Measurements from ENCODE around the gene TNFRSF1A. TPM values are rescaled to one million over a fixed set of nuclear protein-coding genes. Genes with fewer than 3 reads are reported as not detected.
A peak's percentile ranks its signal among the peaks of the same experiment; 100 is the strongest.

TNFRSF1A gene
- polyA plus RNA-seq, 2 of the 4 experiments (the other 2 are of a cell fraction): 416 to 460 TPM

DNA sequence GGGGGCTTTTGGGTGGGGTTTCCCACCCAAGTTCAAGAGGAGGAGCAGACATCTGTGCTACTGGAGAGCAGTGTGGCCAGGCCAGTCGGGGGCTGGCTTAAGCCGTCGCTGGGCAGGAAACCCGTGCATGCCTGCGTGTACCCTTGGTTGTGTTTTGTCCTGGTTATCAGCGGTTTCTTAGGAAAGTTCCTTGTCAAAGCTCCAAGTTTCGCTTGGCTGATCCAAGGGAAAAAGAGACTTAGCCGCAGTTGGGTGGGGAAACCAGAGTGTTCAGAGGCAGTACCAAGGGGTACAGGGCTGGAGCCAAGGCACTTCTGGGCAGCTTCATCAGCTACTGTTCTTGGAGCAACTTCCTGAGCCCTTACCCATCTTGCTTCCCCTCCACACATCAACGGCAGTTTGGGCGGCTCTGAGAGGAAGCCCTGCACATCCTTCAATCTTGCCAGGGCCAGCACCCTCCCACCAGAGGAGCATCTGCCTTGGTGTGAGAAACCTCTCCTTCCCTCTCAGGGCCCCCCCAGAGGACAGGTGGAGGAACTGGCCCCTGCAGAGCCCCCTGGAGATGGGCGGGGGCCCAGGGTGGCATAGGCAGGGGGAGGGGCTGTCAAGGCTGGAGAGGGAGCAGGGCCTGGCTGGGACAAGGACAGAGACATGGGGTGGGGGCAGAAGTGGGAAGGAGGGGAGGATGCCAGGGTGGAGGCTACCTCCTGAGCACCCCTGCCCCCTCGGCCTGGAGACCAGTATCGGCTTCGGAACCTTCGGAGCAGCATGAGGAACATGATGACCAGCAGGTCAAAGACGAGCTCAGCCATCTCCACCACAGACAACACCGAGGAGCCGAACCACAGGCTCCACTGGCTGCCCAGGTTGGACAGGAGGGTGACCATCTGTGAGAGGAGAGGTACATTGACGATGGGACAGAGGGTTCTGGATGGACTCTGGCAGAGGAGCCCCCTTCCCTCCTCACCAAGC is 5.8 kb upstream of the TNFRSF1A start (continued):
- no peak for TF ChIP-seq REST (IDR thresholded peaks at IDR 0.05)
- no peak for TF ChIP-seq ZFP36 (IDR thresholded peaks at IDR 0.05; ENCODE audit: borderline replicate concordance, partially characterized antibody)
- no peak for TF ChIP-seq RAD21 (conservative IDR thresholded peaks at IDR 0.05 in 1 of 2, IDR thresholded peaks at IDR 0.05 in 1 of 2)
- TF ChIP-seq, protein P1, sequence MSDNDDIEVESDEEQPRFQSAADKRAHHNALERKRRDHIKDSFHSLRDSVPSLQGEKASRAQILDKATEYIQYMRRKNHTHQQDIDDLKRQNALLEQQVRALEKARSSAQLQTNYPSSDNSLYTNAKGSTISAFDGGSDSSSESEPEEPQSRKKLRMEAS (IDR thresholded peaks at IDR 0.05): no peak
- no peak for TF ChIP-seq EP300 (IDR thresholded peaks at IDR 0.05)
- no peak for TF ChIP-seq FOSL2 (IDR thresholded peaks at IDR 0.05)
- TF ChIP-seq FOSL2 (CRISPR knock-in tag; IDR thresholded peaks at IDR 0.05): no peak

DNA sequence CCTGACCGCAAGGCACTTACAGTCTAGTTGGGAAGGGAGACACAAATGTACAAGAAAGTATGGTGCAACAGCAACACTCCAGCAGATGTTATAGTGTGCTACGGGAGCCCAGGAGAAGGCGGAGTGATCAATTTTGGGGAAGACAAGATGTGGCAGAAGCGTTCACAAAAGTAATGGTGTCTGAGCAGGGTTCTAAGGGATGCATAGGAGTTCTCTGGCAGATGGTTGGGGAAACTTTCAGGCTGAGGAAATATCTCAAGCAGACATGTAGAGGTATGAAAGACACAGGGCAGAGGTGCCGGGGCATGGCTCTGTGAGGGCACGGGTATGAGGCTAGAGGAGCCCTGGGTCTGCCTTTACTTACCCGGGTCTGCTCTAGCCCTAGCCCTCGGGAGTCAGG is 5.1 kb upstream of the TNFRSF1A start:
- 97% methylated on average over 8 of the region's 8 CpGs for WGBS (ENCODE audit: missing lambda C conversion rate)
- CTCF ChIA-PET: interaction anchor here (1.4 to 29.7 kb wide), 3 partner anchors 11 to 118 kb away, joined by 3 to 705 read pairs (median 29); partner anchors contain the start of gene SCNN1A

More for the DNA sequence above, 5.1 kb upstream of the TNFRSF1A start:
- peak overlapping the region; percentile 95 to 98 for H3K27ac ChIP-seq
- no peak overlapping the region for H3K4me3 ChIP-seq
- FAIRE-seq: no peak
- peaks cover 49% of the 10 kb centered on the region for H3K4me1 ChIP-seq
- no peaks in the 10 kb centered on the region for H3K9me3 ChIP-seq
- ATAC-seq: no peak
- no peak for DNase-seq (ENCODE audit: low read depth in 1 of 2, low spot score in 1 of 2)
- POLR2A ChIA-PET: interaction anchor here (2.1 kb wide), 1 partner anchor 11 kb away, joined by 67 read pairs; no protein-coding TSS in a partner anchor
- TF ChIP-seq NFE2L2 (conservative IDR thresholded peaks at IDR 0.05; ENCODE audit: low read length) (no peak), CTCF (IDR thresholded peaks at IDR 0.05) (no peak), CHD2 (IDR thresholded peaks at IDR 0.05; ENCODE audit: low read length, partially characterized antibody) (no peak), BHLHE40 (IDR thresholded peaks at IDR 0.05; ENCODE audit: low read depth, low read length) (no peak), HOXA7 (CRISPR knock-in tag; IDR thresholded peaks at IDR 0.05) (no peak), ZC3H11A (IDR thresholded peaks at IDR 0.05) (no peak), RCOR1 (IDR thresholded peaks at IDR 0.05; ENCODE audit: low read depth, low read length) (no peak), HOXB5 (CRISPR knock-in tag; IDR thresholded peaks at IDR 0.05) (no peak), HOXB13 (CRISPR knock-in tag; IDR thresholded peaks at IDR 0.05; ENCODE audit: low read depth) (no peak), CBX8 (IDR thresholded peaks at IDR 0.05) (no peak), RARB (CRISPR knock-in tag; IDR thresholded peaks at IDR 0.05) (no peak), JUN (IDR thresholded peaks at IDR 0.05) (no peak)
- TF ChIP-seq, protein P2, sequence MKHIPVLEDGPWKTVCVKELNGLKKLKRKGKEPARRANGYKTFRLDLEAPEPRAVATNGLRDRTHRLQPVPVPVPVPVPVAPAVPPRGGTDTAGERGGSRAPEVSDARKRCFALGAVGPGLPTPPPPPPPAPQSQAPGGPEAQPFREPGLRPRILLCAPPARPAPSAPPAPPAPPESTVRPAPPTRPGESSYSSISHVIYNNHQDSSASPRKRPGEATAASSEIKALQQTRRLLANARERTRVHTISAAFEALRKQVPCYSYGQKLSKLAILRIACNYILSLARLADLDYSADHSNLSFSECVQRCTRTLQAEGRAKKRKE (CRISPR knock-in tag; IDR thresholded peaks at IDR 0.05; ENCODE audit: low read depth): no peak
- TF ChIP-seq, protein P3, sequence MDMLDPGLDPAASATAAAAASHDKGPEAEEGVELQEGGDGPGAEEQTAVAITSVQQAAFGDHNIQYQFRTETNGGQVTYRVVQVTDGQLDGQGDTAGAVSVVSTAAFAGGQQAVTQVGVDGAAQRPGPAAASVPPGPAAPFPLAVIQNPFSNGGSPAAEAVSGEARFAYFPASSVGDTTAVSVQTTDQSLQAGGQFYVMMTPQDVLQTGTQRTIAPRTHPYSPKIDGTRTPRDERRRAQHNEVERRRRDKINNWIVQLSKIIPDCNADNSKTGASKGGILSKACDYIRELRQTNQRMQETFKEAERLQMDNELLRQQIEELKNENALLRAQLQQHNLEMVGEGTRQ (IDR thresholded peaks at IDR 0.05): no peak
- TF ChIP-seq, protein P1 (IDR thresholded peaks at IDR 0.05): no peak
- no peak overlapping the region for H3K4me2 ChIP-seq
